DOHH2 (cell line): ENCODE data around the gene HEXIM2.

Experiments used
- H3F3A ChIP-seq: fragments of 200-600 bp; sonication (generic), shearing (Covaris generic); 2 replicates; pipeline ENCODE4 v1.6.0; 2016; ENCODE audit warnings: antibody characterized with exemption, mild to moderate bottlenecking; ENCODE audit not compliant: control insufficient read depth, insufficient read depth
- H3K27ac ChIP-seq: fragments of 200-600 bp; sonication (generic); 2 replicates; pipeline ENCODE4 v1.5.1; 2014; ENCODE audit warnings: low read depth, mild to moderate bottlenecking, low read length, moderate library complexity
- H3K27me3 ChIP-seq: fragments of 200-600 bp; sonication (generic); 2 replicates; pipeline ENCODE4 v1.6.1; 2014; ENCODE audit warnings: mild to moderate bottlenecking, low read length, mixed read lengths; ENCODE audit not compliant: control insufficient read depth
- H3K36me3 ChIP-seq: fragments of 200-600 bp; sonication (generic); 2 replicates; pipeline ENCODE4 v1.6.1; 2014; ENCODE audit warnings: mild to moderate bottlenecking, low read length, moderate library complexity, mixed read lengths; ENCODE audit not compliant: control insufficient read depth
- H3K4me1 ChIP-seq: fragments of 200-600 bp; sonication (generic); 2 replicates; pipeline ENCODE4 v1.6.1; 2014; ENCODE audit warnings: mild to moderate bottlenecking, low read length, mixed read lengths; ENCODE audit not compliant: control insufficient read depth
- H3K4me2 ChIP-seq: fragments of 200-600 bp; sonication (generic); 2 replicates; pipeline ENCODE4 v1.6.0; 2014; ENCODE audit warnings: mild to moderate bottlenecking, low read length, moderate library complexity
- H3K4me3 ChIP-seq: fragments of 200-600 bp; sonication (generic); 2 replicates; pipeline ENCODE4 v1.5.1; 2014; ENCODE audit warnings: mild to moderate bottlenecking, low read length, mixed read lengths
- H3K79me2 ChIP-seq: fragments of 200-600 bp; sonication (generic); 2 replicates; pipeline ENCODE4 v1.6.1; 2014; ENCODE audit warnings: mild to moderate bottlenecking, low read length, mixed read lengths; ENCODE audit not compliant: control insufficient read depth
- H3K9me2 ChIP-seq: fragments of 200-600 bp; sonication (generic); replicated peaks from 2 replicates; pipeline ENCODE4 v1.6.1; 2014; ENCODE audit warnings: mild to moderate bottlenecking, low read length, mixed read lengths; ENCODE audit not compliant: control insufficient read depth
- H3K9me3 ChIP-seq: fragments of 200-600 bp; sonication (generic); 2 replicates; pipeline ENCODE4 v1.6.1; 2014; ENCODE audit warnings: antibody characterized with exemption, low read length, mixed read lengths; ENCODE audit not compliant: control insufficient read depth, insufficient read depth
- H4K20me1 ChIP-seq: fragments of 200-600 bp; sonication (generic); 2 replicates; pipeline ENCODE4 v1.6.0; 2014; ENCODE audit warnings: low read depth, mild to moderate bottlenecking, antibody characterized with exemption, low read length, moderate library complexity; ENCODE audit not compliant: control insufficient read depth, insufficient read depth
- EZH2phosphoT487 ChIP-seq: fragments of 200-600 bp; sonication (generic); IDR thresholded peaks from 2 replicates; pipeline ENCODE4 v1.6.1; 2017; ENCODE audit warnings: borderline replicate concordance, mild to moderate bottlenecking, antibody characterized with exemption, low read length, moderate library complexity, mixed read lengths
- TF ChIP-seq, protein P1 (sequence below): fragments of 200-600 bp; sonication (generic); IDR thresholded peaks from one replicate; pipeline ENCODE4 v1.5.1; 2014; ENCODE audit warnings: antibody characterized with exemption, mild to moderate bottlenecking, low read depth, low read length; ENCODE audit not compliant: poor library complexity, severe bottlenecking

HEXIM2 gene

GRCh38 chr17:45197108-45197507 is 35.4 kb downstream of the HEXIM2 start:
- no peak overlapping the region for H3K27ac ChIP-seq
- peaks cover 18% of the 10 kb centered on the region for H3K4me1 ChIP-seq
- no peak overlapping the region for H3K4me2 ChIP-seq
- H3K27me3 ChIP-seq, result peaks cover 10% of the 10 kb centered on the region
- no peaks in the 10 kb centered on the region for H3K79me2 ChIP-seq
- TF ChIP-seq EZH2phosphoT487, result no peak
- TF ChIP-seq, protein P1, sequence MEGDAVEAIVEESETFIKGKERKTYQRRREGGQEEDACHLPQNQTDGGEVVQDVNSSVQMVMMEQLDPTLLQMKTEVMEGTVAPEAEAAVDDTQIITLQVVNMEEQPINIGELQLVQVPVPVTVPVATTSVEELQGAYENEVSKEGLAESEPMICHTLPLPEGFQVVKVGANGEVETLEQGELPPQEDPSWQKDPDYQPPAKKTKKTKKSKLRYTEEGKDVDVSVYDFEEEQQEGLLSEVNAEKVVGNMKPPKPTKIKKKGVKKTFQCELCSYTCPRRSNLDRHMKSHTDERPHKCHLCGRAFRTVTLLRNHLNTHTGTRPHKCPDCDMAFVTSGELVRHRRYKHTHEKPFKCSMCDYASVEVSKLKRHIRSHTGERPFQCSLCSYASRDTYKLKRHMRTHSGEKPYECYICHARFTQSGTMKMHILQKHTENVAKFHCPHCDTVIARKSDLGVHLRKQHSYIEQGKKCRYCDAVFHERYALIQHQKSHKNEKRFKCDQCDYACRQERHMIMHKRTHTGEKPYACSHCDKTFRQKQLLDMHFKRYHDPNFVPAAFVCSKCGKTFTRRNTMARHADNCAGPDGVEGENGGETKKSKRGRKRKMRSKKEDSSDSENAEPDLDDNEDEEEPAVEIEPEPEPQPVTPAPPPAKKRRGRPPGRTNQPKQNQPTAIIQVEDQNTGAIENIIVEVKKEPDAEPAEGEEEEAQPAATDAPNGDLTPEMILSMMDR, result no peak
- no peaks in the 10 kb centered on the region for H3K9me2 ChIP-seq
- no peaks in the 10 kb centered on the region for H3K9me3 ChIP-seq
- H3K36me3 ChIP-seq, result no peaks in the 10 kb centered on the region
- H3F3A ChIP-seq, result no peaks in the 10 kb centered on the region
- no peaks in the 10 kb centered on the region for H4K20me1 ChIP-seq
- H3K4me3 ChIP-seq, result no peak overlapping the region

DNA sequence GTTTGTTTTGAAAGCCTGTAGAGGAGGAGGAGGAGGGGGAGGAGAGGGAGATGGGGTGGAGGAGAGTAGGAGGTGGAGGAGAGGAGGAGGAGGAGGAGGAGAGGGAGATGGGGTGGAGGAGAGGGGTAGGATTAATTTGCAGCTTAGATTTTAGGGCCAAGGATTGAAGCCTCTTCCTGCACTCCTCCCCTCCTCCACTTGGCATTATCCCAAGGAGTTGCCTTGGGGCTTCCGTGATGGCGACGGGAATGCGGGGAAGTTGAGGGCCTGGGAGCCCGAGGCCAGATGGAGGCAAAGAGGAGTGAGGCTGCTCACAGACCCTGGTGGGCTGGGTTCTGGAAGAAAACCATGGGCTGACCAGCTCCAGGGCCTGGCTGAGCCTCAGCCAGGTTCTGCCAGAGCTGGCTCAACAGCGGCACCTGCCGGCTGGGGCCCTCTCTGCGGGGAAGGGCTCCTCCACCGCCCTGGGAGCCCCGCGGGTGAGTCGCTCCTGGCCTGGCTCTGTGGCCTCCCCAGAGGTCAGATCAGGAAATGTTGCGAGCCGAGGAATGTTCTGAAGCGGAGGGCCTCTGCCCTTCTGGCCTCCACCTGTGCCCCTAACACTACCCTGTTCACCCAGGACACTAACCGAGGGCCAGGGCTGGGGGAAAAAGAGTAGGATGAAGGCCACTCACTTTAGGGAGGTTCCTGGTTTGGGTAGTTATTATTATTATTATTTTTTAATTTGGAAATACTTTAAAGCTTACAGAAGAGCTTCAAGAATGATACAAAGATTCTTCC is 36.1 kb downstream of the HEXIM2 start:
- no peaks in the 10 kb centered on the region for H4K20me1 ChIP-seq
- H3K27me3 ChIP-seq, result peaks cover 8% of the 10 kb centered on the region
- H3F3A ChIP-seq, result no peaks in the 10 kb centered on the region
- H3K36me3 ChIP-seq, result no peaks in the 10 kb centered on the region
- H3K4me1 ChIP-seq, result peaks cover 18% of the 10 kb centered on the region
- no peak for TF ChIP-seq EZH2phosphoT487
- TF ChIP-seq, protein P1, result peak; percentile 98
- no peak overlapping the region for H3K4me3 ChIP-seq
- no peaks in the 10 kb centered on the region for H3K79me2 ChIP-seq
- H3K9me3 ChIP-seq, result no peaks in the 10 kb centered on the region
- H3K4me2 ChIP-seq, result no peak overlapping the region
- H3K9me2 ChIP-seq, result no peaks in the 10 kb centered on the region
- no peak overlapping the region for H3K27ac ChIP-seq

- no peak overlapping the region for H3K4me2 ChIP-seq
- no peaks in the 10 kb centered on the region for H3F3A ChIP-seq
- H3K9me2 ChIP-seq, result no peaks in the 10 kb centered on the region
- no peaks in the 10 kb centered on the region for H4K20me1 ChIP-seq
- no peaks in the 10 kb centered on the region for H3K9me3 ChIP-seq
- peaks cover 26% of the 10 kb centered on the region for H3K4me1 ChIP-seq
- no peak overlapping the region for H3K27ac ChIP-seq
- no peak for TF ChIP-seq EZH2phosphoT487
- TF ChIP-seq, protein P1, result no peak
- no peaks in the 10 kb centered on the region for H3K36me3 ChIP-seq
- no peak overlapping the region for H3K4me3 ChIP-seq
- no peaks in the 10 kb centered on the region for H3K79me2 ChIP-seq
- H3K27me3 ChIP-seq, result no peaks in the 10 kb centered on the region; the same call in 1 of the 2 replicates
Measured at GRCh38 chr17:45200701-45201100, 39.0 kb downstream of the HEXIM2 start.
